Transverse colon (tissue), 4 donors: ENCODE data around the gene CTRL.

Source experiments
- POLR2AphosphoS5 ChIP-seq, 3 donors: sonication (generic); formaldehyde crosslinking; IDR thresholded peaks; one replicate each; pipeline ENCODE4 v1.6.1; 2016; ENCODE audit warnings: antibody characterized with exemption in 3 of 3
- TF ChIP-seq, protein P1 (sequence below), 5 experiments: fragments of 200-600 bp in 3 of 5; fragments of 450-650 bp in 2 of 5; sonication (generic) in 3 of 5; IDR thresholded peaks; 1 replicate in 2 of 5; 2 replicates in 3 of 5; pipeline ENCODE4 v1.5.1; 2016 to 2017; ENCODE audit warnings: antibody characterized with exemption in 5 of 5, inconsistent platforms in 3 of 5, mild to moderate bottlenecking in 2 of 5, moderate library complexity in 1 of 5

DNA sequence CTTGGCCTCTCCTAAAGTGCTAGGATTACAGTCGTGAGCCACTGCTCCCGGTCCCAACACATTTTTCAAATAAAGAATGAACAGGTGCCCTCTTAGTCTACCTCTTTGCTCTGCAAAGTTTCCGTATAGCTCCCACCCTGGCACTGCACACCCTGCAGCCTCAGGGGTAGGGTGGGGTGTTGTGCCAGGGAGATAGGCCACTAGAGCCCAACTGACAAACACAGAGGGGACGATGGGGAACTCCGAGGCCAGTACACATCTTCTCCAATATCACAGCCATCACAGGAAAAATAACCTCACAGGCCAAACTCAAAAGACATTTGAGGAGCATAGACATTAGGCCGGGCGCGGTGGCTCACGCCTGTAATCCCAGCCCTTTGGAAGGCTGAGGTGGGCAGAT, 39.4 kb upstream of the CTRL start:
- TF ChIP-seq POLR2AphosphoS5 (IDR thresholded peaks at IDR 0.05), result no peak
- TF ChIP-seq, protein P1, sequence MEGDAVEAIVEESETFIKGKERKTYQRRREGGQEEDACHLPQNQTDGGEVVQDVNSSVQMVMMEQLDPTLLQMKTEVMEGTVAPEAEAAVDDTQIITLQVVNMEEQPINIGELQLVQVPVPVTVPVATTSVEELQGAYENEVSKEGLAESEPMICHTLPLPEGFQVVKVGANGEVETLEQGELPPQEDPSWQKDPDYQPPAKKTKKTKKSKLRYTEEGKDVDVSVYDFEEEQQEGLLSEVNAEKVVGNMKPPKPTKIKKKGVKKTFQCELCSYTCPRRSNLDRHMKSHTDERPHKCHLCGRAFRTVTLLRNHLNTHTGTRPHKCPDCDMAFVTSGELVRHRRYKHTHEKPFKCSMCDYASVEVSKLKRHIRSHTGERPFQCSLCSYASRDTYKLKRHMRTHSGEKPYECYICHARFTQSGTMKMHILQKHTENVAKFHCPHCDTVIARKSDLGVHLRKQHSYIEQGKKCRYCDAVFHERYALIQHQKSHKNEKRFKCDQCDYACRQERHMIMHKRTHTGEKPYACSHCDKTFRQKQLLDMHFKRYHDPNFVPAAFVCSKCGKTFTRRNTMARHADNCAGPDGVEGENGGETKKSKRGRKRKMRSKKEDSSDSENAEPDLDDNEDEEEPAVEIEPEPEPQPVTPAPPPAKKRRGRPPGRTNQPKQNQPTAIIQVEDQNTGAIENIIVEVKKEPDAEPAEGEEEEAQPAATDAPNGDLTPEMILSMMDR (IDR thresholded peaks at IDR 0.05), result no peak
